SK-N-SH treated with all-trans-retinoic acid at 6 μM for 48 hours (cell line): ENCODE results near the gene STEAP3.

ENCODE experiments used
- ATAC-seq: fragments of 200-7000 bp; cut with Tn5 transposase; 3 replicates; pipeline ENCODE4 v1.9.1; 2020; ENCODE audit warnings: mild to moderate bottlenecking, moderate library complexity
- ARNTL ChIP-seq: fragments of 450-650 bp; formaldehyde crosslinking; IDR thresholded peaks from 2 replicates; pipeline ENCODE4 v1.5.0; 2020; ENCODE audit warnings: low read depth, mild to moderate bottlenecking, moderate library complexity, borderline replicate concordance
- BACH2 ChIP-seq: fragments of 250-450 bp; sonication (Bioruptor Pico); IDR thresholded peaks from 2 replicates; pipeline ENCODE4 v1.9.0; 2021; ENCODE audit warnings: mild to moderate bottlenecking, borderline replicate concordance
- CREB5 ChIP-seq: fragments of 250-450 bp; sonication (Bioruptor Pico); IDR thresholded peaks from 2 replicates; pipeline ENCODE4 v1.5.1; 2020; ENCODE audit warnings: low read depth, mild to moderate bottlenecking, moderate library complexity
- CSDC2 ChIP-seq: fragments of 250-450 bp; sonication (Bioruptor Pico); IDR thresholded peaks from 2 replicates; pipeline ENCODE4 v1.5.0; 2020; ENCODE audit warnings: mild to moderate bottlenecking, moderate library complexity
- CSRNP3 ChIP-seq: fragments of 250-450 bp; sonication (Bioruptor Pico); IDR thresholded peaks from 2 replicates; pipeline ENCODE4 v1.5.1; 2021; ENCODE audit warnings: mild to moderate bottlenecking, moderate library complexity
- ESRRG ChIP-seq: fragments of 250-450 bp; sonication (Bioruptor Pico); IDR thresholded peaks from 2 replicates; pipeline ENCODE4 v1.6.1; 2021; ENCODE audit warnings: mild to moderate bottlenecking
- GLIS3 ChIP-seq: fragments of 250-450 bp; sonication (Bioruptor Pico); IDR thresholded peaks from 2 replicates; pipeline ENCODE4 v1.5.0; 2020; ENCODE audit warnings: mild to moderate bottlenecking, moderate library complexity
- ISL1 ChIP-seq: fragments of 250-450 bp; sonication (Bioruptor Pico); IDR thresholded peaks from 2 replicates; pipeline ENCODE4 v2.1.2; 2022; ENCODE audit warnings: mild to moderate bottlenecking, moderate library complexity
- OSR1 ChIP-seq: fragments of 250-450 bp; sonication (Bioruptor Pico); IDR thresholded peaks from 2 replicates; pipeline ENCODE4 v1.8.0; 2022; ENCODE audit warnings: moderate library complexity, mild to moderate bottlenecking, inconsistent platforms
- PATZ1 ChIP-seq: fragments of 250-450 bp; sonication (Bioruptor Pico); IDR thresholded peaks from 2 replicates; pipeline ENCODE4 v1.8.0; 2020; ENCODE audit warnings: mild to moderate bottlenecking, moderate library complexity, borderline replicate concordance
- POU6F1 ChIP-seq: fragments of 250-450 bp; sonication (Bioruptor Pico); IDR thresholded peaks from 2 replicates; pipeline ENCODE4 v1.8.0; 2021; ENCODE audit warnings: low read depth, mild to moderate bottlenecking, moderate library complexity, borderline replicate concordance
- PPARA ChIP-seq: fragments of 250-450 bp; sonication (Bioruptor Pico); IDR thresholded peaks from 2 replicates; pipeline ENCODE4 v1.5.0; 2020; ENCODE audit warnings: mild to moderate bottlenecking, borderline replicate concordance
- RARB ChIP-seq: fragments of 250-450 bp; sonication (Bioruptor Pico); IDR thresholded peaks from 2 replicates; pipeline ENCODE4 v1.8.0; 2021; ENCODE audit warnings: mild to moderate bottlenecking, moderate library complexity
- SNAI2 ChIP-seq: fragments of 250-450 bp; sonication (Bioruptor Pico); IDR thresholded peaks from 2 replicates; pipeline ENCODE4 v1.5.0; 2020; ENCODE audit warnings: mild to moderate bottlenecking, moderate library complexity
- TCF4 ChIP-seq: fragments of 250-450 bp; sonication (Bioruptor Pico); IDR thresholded peaks from 2 replicates; pipeline ENCODE4 v1.8.0; 2021; ENCODE audit warnings: mild to moderate bottlenecking, moderate library complexity, borderline replicate concordance
- TOX ChIP-seq: fragments of 250-450 bp; sonication (Bioruptor Pico); IDR thresholded peaks from 2 replicates; pipeline ENCODE4 v1.8.0; 2021; ENCODE audit warnings: mild to moderate bottlenecking, moderate library complexity, borderline replicate concordance
- TSHZ2 ChIP-seq: fragments of 250-450 bp; sonication (Bioruptor Pico); IDR thresholded peaks from 2 replicates; pipeline ENCODE4 v1.5.0; 2020; ENCODE audit warnings: mild to moderate bottlenecking, moderate library complexity
- ZC3H10 ChIP-seq: fragments of 250-450 bp; sonication (Bioruptor Pico); IDR thresholded peaks from 2 replicates; pipeline ENCODE4 v1.5.1; 2021; ENCODE audit warnings: mild to moderate bottlenecking, moderate library complexity
- ZFP3 ChIP-seq: fragments of 250-450 bp; sonication (Bioruptor Pico); IDR thresholded peaks from 2 replicates; pipeline ENCODE4 v1.5.0; 2020; ENCODE audit warnings: mild to moderate bottlenecking, moderate library complexity
- ZFP30 ChIP-seq: fragments of 450-650 bp; formaldehyde crosslinking; IDR thresholded peaks from 2 replicates; pipeline ENCODE4 v1.5.0; 2022; ENCODE audit warnings: mild to moderate bottlenecking, moderate library complexity
- ZNF565 ChIP-seq: fragments of 450-650 bp; formaldehyde crosslinking; conservative IDR thresholded peaks from 2 replicates; pipeline ENCODE4 v1.5.0; 2020; ENCODE audit warnings: low read depth, mild to moderate bottlenecking, moderate library complexity
- ZNF70 ChIP-seq: fragments of 450-650 bp; formaldehyde crosslinking; IDR thresholded peaks from 2 replicates; pipeline ENCODE4 v1.5.0; 2020; ENCODE audit warnings: mild to moderate bottlenecking, moderate library complexity
- ZNF8 ChIP-seq: fragments of 450-650 bp; formaldehyde crosslinking; IDR thresholded peaks from 2 replicates; pipeline ENCODE4 v1.5.0; 2020; ENCODE audit warnings: mild to moderate bottlenecking, moderate library complexity

Gene STEAP3

GRCh38 chr2:119293900-119294299 lies 70.3 kb downstream of the STEAP3 start:
- ATAC-seq, result no peak

GRCh38 chr2:119294671-119295070 lies 71.0 kb downstream of the STEAP3 start:
- no peak for ATAC-seq
- no peak for TF ChIP-seq CSDC2 (CRISPR knock-in tag)
- TF ChIP-seq ZC3H10 (CRISPR knock-in tag), result no peak
- TF ChIP-seq SNAI2, result no peak
- TF ChIP-seq TCF4 (CRISPR knock-in tag), result no peak
- no peak for TF ChIP-seq CSRNP3
- no peak for TF ChIP-seq PPARA (CRISPR knock-in tag)
- TF ChIP-seq ZNF70 (CRISPR knock-in tag), result no peak
- TF ChIP-seq TSHZ2 (CRISPR knock-in tag), result no peak
- no peak for TF ChIP-seq GLIS3 (CRISPR knock-in tag)
- no peak for TF ChIP-seq BACH2 (CRISPR knock-in tag)
- no peak for TF ChIP-seq TOX (CRISPR knock-in tag)
- no peak for TF ChIP-seq RARB
- no peak for TF ChIP-seq ZNF565 (CRISPR knock-in tag)
- no peak for TF ChIP-seq PATZ1
- no peak for TF ChIP-seq OSR1 (CRISPR knock-in tag)
- TF ChIP-seq POU6F1 (CRISPR knock-in tag), result no peak
- TF ChIP-seq ZFP30, result no peak
- no peak for TF ChIP-seq ARNTL

More at GRCh38 chr2:119293900-119294299, 70.3 kb downstream of the STEAP3 start:
- TF ChIP-seq OSR1 (CRISPR knock-in tag), result no peak
- no peak for TF ChIP-seq ARNTL
- TF ChIP-seq POU6F1 (CRISPR knock-in tag), result no peak
- no peak for TF ChIP-seq ZNF70 (CRISPR knock-in tag)
- no peak for TF ChIP-seq TOX (CRISPR knock-in tag)
- TF ChIP-seq TCF4 (CRISPR knock-in tag), result no peak
- TF ChIP-seq ZC3H10 (CRISPR knock-in tag), result no peak
- TF ChIP-seq GLIS3 (CRISPR knock-in tag), result no peak
- TF ChIP-seq ESRRG (CRISPR knock-in tag), result no peak
- TF ChIP-seq ZFP3 (CRISPR knock-in tag), result no peak
- no peak for TF ChIP-seq CREB5 (CRISPR knock-in tag)
- TF ChIP-seq SNAI2, result no peak
- TF ChIP-seq PPARA (CRISPR knock-in tag), result no peak
- TF ChIP-seq ZNF565 (CRISPR knock-in tag), result no peak
- no peak for TF ChIP-seq CSRNP3
- TF ChIP-seq ZNF8 (CRISPR knock-in tag), result no peak
- TF ChIP-seq ISL1, result no peak
